ENCODE data around the gene RUFY4.
"Not testable (repeated sequence)": the region's sequence is repeated elsewhere in the genome, so short reads cannot be mapped to it uniquely, and the experiment has no call there.

RUFY4 gene

GRCh38 chr2:218082586-218083351, 13.7 kb downstream of the RUFY4 start:
- DNase-seq (ENCODE audit: low read depth in 2 of 2): no peak

GRCh38 chr2:218083352-218083676, 14.3 kb downstream of the RUFY4 start:
- no peak for DNase-seq (ENCODE audit: low read depth in 2 of 2)

- DNase-seq (ENCODE audit: low read depth in 2 of 2): no peak
These were observed 17.4 kb downstream of the RUFY4 start for GRCh38 chr2:218086478-218086877.

GRCh38 chr2:218089259-218089658, 20.2 kb downstream of the RUFY4 start:
- DNase-seq (ENCODE audit: low read depth in 2 of 2): no peak

GRCh38 chr2:218091746-218092145, 22.7 kb downstream of the RUFY4 start:
- no peak for DNase-seq (ENCODE audit: low read depth in 2 of 2)

GRCh38 chr2:218093879-218094278, 24.8 kb downstream of the RUFY4 start:
- no peak for DNase-seq (ENCODE audit: low read depth in 2 of 2)

- no peak for DNase-seq (ENCODE audit: low read depth in 2 of 2)
These were observed 26.8 kb downstream of the RUFY4 start for GRCh38 chr2:218095853-218096252.

- DNase-seq (ENCODE audit: low read depth in 2 of 2): no peak
These were observed 28.9 kb downstream of the RUFY4 start for GRCh38 chr2:218097975-218098374.

- DNase-seq (ENCODE audit: low read depth in 2 of 2): not testable (repeated sequence)
These were observed 39.8 kb downstream of the RUFY4 start for GRCh38 chr2:218108834-218109233.

- not testable (repeated sequence) for DNase-seq (ENCODE audit: low read depth in 2 of 2)
These were observed 52.7 kb downstream of the RUFY4 start for GRCh38 chr2:218121789-218122188.

GRCh38 chr2:218122286-218122685, 53.2 kb downstream of the RUFY4 start:
- not testable (repeated sequence) for DNase-seq (ENCODE audit: low read depth in 2 of 2)

- no peak for DNase-seq (ENCODE audit: low read depth in 2 of 2)
These were observed 54.9 kb downstream of the RUFY4 start for GRCh38 chr2:218123986-218124385.

GRCh38 chr2:218125095-218125494, 56.0 kb downstream of the RUFY4 start:
- DNase-seq (ENCODE audit: low read depth in 2 of 2): no peak

GRCh38 chr2:218125626-218126080, 56.6 kb downstream of the RUFY4 start, which contains the start of gene CXCR2:
Gene CXCR2 (plus strand): TSS chr2:218126028. CDS start chr2:218134802, 8,774 bp downstream.
- no peak for DNase-seq (ENCODE audit: low read depth in 2 of 2)

GRCh38 chr2:218127929-218128455, 58.9 kb downstream of the RUFY4 start:
- no peak for DNase-seq (ENCODE audit: low read depth in 2 of 2)

GRCh38 chr2:218128781-218129457, 59.9 kb downstream of the RUFY4 start:
- DNase-seq (ENCODE audit: low read depth in 2 of 2): no peak

- DNase-seq (ENCODE audit: low read depth in 2 of 2): no peak
These were observed 60.5 kb downstream of the RUFY4 start for GRCh38 chr2:218129458-218130135.

GRCh38 chr2:218130377-218130776, 61.3 kb downstream of the RUFY4 start:
- no peak for DNase-seq (ENCODE audit: low read depth in 2 of 2)

GRCh38 chr2:218130822-218131221, 61.8 kb downstream of the RUFY4 start:
- no peak for DNase-seq (ENCODE audit: low read depth in 2 of 2)

- no peak for DNase-seq (ENCODE audit: low read depth in 2 of 2)
These were observed 68.5 kb downstream of the RUFY4 start for GRCh38 chr2:218137514-218137913.

GRCh38 chr2:218138047-218138446, 69.0 kb downstream of the RUFY4 start:
- no peak for DNase-seq (ENCODE audit: low read depth in 2 of 2)

Data from stimulated activated CD8-positive, alpha-beta memory T cell treated with anti-CD3 and anti-CD28 coated beads, Interleukin-2, amount 100 ng/mL, for 1 hour (primary cell).